Stimulated activated CD8-positive, alpha-beta memory T cell treated with anti-CD3 and anti-CD28 coated beads, Interleukin-12 subunit alpha, Interleukin-12 subunit beta, amount 100 ng/mL, for 24 hours (primary cell): ENCODE measurements around the gene WTIP.
"Not testable (repeated sequence)": the region's sequence is repeated elsewhere in the genome, so short reads cannot be mapped to it uniquely, and the experiment has no call there.

Experiments
- DNase-seq: peaks from one replicate; pipeline ENCODE4 v3.0.0-alpha.2; 2020; ENCODE audit errors: extremely low read depth

The WTIP gene

DNA sequence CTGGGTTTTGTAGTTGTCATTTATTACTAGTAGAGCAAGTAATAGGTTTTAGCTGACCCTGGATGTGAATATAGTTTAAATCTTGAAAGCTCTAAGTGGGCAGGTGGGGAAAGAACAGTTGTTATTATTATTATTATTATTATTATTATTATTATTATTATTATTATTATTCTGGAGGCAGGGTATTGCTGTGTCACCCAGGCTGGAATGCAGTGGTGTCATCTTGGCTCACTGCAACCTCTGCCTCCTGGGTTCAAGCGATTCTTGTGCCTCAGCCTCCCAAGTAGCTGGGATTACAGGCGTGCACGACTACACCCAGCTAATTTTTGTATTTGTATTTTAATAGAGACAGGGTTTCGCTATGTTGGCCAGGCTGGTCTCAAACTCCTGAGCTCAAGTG lies 3.1 kb upstream of the WTIP start:
- not testable (repeated sequence) for DNase-seq

DNA sequence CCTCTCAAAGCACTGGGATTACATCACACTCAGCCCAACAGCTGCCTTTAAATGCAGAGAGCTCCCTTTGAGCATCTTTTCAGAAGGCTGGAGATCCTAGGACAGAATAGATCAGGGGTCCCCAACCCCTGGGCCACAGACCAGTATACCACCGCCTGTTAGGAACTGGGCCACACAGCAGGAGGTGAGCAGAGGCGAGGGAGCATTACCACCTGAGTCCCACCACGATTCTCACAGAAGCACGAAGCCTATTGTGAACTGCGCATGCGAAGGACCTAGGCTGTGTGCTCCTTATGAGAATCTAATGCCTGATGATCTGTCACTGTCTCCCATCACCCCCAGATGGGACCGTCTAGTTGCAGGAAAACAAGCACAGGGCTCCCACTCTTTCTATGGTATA lies 2.2 kb upstream of the WTIP start:
- no peak for DNase-seq

DNA sequence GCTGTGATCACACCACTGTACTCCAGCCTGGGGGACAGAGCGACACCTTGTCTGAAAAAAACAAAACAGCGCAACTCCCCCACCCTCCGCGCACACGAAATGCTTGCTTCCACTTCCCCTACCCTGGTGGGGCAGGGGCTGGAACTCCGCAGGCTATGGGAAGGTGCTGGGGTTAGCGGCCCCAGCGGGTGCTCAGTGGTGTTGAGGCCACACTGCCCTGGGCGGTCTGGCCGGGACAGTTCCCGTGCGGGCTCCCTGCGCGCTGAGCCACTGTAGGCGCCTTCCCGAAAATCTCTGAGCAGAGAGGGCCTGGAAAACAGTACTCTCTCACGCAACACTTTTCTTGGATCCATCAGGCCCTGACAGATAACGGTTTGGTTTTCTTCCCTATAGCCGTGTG lies 1.1 kb upstream of the WTIP start:
- no peak for DNase-seq

- DNase-seq: no peak
Measured at GRCh38 chr19:34481861-34482379, 362 bp downstream of the WTIP start.

DNA sequence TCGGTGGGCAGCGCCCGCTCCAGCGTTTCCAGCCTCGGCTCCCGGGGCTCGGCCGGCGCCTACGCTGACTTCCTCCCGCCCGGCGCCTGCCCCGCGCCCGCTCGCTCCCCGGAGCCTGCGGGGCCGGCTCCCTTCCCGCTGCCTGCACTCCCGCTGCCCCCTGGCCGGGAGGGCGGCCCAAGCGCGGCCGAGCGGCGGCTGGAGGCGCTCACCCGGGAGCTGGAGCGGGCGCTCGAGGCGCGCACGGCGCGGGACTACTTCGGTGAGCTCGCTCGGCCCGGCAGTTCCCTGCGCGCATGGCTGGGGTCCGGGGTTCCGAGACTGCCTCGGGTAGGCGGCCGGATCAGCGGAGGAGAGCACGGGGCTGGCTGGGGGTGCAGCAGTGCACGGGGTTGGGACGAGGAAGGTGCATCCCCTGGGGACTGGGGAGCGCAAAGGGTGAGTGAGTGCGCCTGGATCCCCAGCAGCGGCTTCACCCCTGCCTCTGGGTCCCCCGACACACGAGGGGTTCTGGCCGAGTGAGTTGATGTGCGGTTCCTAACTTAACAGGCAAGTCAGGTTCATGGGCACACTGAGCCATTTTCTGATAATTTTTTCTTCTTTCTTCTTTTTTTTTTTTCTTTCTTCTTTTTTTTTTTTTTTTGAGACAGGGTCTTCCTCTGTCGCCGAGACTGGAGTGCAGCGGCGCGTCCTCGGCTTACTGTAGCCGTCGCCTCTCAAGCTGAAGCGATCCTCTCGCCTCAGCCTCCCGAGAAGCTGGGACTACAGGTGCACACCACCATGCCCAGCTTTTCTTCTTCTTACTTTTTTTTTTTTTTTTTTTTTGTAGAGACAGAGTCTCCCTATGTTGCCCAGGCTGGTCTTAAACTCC lies 1.1 kb downstream of the WTIP start:
- DNase-seq: no peak

DNA sequence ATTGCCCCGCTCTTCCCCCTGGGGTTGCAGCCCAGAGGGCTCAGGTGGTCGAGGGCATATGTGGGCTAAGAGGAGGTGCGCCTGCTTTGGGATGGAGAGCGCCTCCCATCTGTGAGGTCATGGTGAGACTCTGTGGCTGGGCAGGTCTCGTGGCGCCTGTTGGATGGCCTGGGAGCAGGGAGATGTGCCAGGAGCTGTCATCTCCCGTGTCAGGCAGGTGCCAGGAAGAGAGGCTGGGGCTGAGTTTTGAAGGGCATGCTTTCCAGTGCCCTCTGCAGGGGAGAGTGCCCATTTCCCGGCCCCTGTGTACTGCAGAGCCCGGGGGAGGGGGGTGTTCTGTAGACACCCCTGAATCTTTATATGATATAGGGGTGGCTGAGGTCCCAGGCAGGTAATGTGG lies 2.8 kb downstream of the WTIP start:
- DNase-seq: no peak

DNA sequence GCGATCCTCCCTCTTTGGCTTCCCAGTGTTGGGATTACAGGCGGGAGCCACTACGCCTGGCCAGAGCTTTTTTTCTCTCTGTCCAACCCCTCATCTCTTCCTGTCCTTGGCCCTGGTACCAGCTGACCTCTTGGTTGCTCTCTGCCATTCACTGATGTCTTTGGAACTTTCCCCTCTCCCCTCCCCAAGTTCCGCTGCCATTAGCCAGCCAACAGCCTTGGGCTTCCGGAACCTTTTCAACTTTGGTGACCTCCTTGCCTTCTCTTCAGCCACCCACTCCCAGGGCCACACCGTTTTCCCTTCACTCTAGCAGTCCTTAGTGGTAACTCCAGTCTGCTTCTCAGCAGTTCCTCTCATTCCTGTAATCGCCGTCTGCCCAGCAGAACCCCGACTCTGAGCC lies 4.3 kb downstream of the WTIP start:
- DNase-seq: no peak

GRCh38 chr19:34487651-34488051 lies 6.1 kb downstream of the WTIP start:
- no peak for DNase-seq

- no peak for DNase-seq
Measured at GRCh38 chr19:34489175-34489574, 7.6 kb downstream of the WTIP start.

GRCh38 chr19:34490141-34490766 lies 8.7 kb downstream of the WTIP start:
- no peak for DNase-seq

- DNase-seq: no peak
Measured at GRCh38 chr19:34493038-34493648, 11.6 kb downstream of the WTIP start.

DNA sequence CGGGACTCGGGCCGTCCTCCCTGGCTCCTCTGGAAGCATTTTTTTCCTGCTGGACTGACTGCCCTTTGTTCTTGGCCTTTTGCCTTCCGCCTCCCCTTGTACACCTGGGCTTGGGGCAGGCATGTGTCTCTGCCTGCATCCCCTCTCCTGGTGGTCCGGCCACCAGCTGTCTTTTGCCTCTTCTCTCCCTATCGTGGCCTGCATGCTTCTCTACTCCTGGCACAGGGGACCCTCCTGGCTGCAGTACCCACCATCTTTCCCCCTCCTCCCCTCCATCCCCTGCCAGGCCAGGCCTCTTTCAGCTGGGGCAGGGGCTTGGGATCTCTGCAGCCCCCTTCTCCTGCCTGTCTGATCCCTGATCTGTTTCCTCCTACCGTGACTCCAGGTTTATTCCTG lies 12.1 kb downstream of the WTIP start:
- no peak for DNase-seq

GRCh38 chr19:34494601-34495000 lies 13.0 kb downstream of the WTIP start:
- DNase-seq: no peak

GRCh38 chr19:34495416-34495815 lies 13.9 kb downstream of the WTIP start:
- no peak for DNase-seq

DNA sequence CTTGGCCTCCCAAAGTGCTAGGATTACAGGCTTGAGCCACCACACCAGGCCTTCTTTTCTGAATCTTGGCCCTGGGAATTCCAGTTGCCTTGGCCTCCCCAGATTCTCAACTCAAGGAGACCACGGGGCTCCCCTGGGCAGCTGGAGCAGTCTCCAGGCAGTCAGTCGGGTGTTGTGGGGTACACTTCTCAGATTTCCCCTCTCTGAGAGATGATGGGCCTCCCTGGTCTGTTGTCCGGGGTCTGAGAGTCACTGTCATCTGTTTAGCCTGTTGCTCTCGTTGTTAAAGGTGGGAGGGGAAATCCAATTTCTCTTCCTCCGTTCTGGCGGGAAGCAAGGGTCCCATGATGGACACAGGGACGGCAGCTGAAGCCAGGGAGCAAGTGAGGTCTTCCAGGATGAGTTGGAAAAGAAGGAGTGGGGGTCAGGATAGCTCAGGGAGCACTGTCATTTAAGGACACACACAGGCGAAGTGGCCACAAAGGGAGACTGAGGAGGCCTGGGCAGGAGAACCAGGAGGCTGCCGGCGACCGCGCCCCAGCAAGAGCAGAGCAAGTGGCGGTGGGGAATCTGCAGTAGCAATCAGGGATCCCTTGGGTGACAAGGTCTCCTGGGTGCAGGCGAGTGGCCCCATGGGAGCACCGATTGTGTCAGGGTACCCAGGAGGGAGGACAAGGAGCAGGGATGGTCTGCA lies 15.7 kb downstream of the WTIP start:
- DNase-seq: no peak

GRCh38 chr19:34499155-34499834 lies 17.7 kb downstream of the WTIP start:
- DNase-seq: no peak

DNA sequence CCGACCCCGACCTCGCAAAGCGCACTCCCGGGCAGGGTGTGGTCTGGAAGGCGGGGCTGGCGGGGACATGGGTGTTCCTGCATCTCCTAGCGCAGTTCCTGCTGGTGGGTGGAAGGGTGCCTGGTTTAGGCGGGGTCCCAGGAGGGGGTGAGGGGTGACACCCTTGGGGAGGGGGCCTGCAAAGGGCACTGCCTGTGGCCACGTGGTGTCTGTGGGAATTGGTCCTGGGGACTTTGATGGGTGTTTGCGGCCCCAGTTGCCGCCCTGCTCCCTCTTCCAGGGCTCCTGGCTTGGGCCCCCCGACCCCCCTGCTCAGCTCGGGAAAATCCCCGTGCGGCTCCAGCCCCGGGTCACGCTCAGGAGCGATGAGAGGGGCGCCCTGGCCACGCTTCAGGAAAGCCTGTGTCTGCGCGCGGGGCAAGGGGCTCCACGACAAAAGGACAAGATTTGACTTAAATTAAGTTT lies 19.1 kb downstream of the WTIP start:
- no peak for DNase-seq

DNA sequence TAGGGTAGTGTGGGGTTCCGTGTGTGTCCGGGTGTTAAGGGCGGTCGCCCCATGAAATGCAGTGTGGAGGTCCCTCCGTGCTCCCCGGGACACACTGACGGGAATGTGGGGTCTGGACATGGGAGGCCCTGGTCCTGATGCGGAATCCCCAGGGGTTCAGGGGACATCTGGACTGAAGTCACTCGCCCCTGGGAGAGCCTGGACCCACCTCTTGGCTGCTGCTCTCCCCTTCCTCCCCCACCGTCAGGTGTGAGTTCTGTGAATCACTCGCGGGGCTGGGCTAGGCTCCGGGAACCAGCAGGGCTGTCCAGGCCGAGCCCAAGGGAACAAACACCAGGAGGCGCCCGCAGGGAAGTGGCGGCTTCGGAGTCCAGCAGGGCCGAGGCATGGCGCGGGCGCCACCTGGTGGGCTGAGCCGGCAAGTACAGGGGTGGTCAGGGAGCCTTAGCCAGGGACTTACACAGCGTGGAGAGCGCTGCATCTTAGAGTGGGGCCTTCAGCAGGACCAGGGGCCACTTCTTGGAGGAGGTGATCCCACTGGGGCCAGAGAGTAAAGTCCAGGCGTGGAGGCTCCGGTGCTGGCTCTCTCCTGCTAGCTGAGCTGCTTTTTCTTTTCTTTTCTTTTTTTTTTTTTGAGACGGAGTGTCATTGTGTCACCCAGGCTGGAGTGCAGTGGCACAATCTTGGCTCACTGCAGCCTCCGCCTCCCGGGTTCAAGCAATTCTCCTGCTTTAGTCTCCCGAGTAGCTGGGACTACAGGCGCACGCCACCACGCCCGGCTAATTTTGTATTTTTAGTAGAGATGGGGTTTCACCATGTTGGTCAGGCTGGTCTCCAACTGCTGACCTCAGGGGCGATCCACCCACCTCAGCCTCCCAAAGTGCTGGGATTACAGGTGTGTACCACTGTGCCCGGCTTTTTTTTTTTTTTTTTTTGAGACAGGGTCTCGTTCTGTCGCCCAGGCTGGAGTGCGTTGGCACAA lies 20.1 kb downstream of the WTIP start:
- peak; percentile 49 for DNase-seq

- no peak for DNase-seq
Measured at GRCh38 chr19:34502582-34503411, 21.2 kb downstream of the WTIP start.
